Gastrocnemius medialis (tissue), 4 donors: ENCODE measurements around the gene OR52K2.
"Not testable (repeated sequence)": the region's sequence is repeated elsewhere in the genome, so short reads cannot be mapped to it uniquely, and the experiment has no call there.

Experiments
- POLR2A ChIP-seq, 2 donors: fragments of 450-650 bp; IDR thresholded peaks; one replicate each; pipeline ENCODE4 v1.6.1; 2017; ENCODE audit warnings: antibody characterized with exemption in 2 of 2, mild to moderate bottlenecking in 2 of 2, moderate library complexity in 2 of 2
- TF ChIP-seq, protein P1 (sequence below), 5 experiments: fragments of 450-650 bp in 3 of 5; fragments of 200-600 bp in 2 of 5; sonication (generic) in 2 of 5; IDR thresholded peaks in 4 of 5; conservative IDR thresholded peaks in 1 of 5; 1 replicate in 4 of 5; 2 replicates in 1 of 5; pipeline ENCODE4 v1.5.1; 2016 to 2019; ENCODE audit warnings: antibody characterized with exemption in 5 of 5, mild to moderate bottlenecking in 3 of 5, moderate library complexity in 3 of 5

DNA sequence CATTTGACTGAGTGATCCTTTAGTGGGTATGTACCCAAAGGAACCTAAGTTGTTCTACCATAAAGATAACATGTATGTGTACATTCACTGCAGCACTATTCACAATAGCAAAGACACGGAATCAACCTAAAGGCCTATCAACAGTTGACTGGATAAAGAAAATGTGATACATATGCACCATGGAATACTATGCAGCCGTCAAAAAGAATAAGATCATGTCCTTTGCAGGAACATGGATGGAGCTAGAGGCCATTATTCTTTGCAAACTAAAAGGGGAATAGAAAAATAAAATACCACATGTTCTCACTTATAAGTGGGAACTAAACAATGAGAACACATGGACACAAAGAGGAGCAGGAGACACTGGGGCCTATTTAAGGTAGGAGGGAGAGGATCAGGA is 42.3 kb downstream of the OR52K2 start:
- TF ChIP-seq, protein P1, sequence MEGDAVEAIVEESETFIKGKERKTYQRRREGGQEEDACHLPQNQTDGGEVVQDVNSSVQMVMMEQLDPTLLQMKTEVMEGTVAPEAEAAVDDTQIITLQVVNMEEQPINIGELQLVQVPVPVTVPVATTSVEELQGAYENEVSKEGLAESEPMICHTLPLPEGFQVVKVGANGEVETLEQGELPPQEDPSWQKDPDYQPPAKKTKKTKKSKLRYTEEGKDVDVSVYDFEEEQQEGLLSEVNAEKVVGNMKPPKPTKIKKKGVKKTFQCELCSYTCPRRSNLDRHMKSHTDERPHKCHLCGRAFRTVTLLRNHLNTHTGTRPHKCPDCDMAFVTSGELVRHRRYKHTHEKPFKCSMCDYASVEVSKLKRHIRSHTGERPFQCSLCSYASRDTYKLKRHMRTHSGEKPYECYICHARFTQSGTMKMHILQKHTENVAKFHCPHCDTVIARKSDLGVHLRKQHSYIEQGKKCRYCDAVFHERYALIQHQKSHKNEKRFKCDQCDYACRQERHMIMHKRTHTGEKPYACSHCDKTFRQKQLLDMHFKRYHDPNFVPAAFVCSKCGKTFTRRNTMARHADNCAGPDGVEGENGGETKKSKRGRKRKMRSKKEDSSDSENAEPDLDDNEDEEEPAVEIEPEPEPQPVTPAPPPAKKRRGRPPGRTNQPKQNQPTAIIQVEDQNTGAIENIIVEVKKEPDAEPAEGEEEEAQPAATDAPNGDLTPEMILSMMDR (IDR thresholded peaks at IDR 0.05 in 4 of 5, conservative IDR thresholded peaks at IDR 0.05 in 1 of 5), result not testable (repeated sequence)
- not testable (repeated sequence) for TF ChIP-seq POLR2A (IDR thresholded peaks at IDR 0.05)
